HepG2 (cell line): Measurements from ENCODE around the gene ARHGEF40. TPM values are rescaled to one million over a fixed set of nuclear protein-coding genes. Genes with fewer than 3 reads are reported as not detected.
A peak's percentile ranks its signal among the peaks of the same experiment; 100 is the strongest.

Experiments
- MATR3 ChIP-seq: sonication (generic); formaldehyde crosslinking; IDR thresholded peaks from 2 replicates; pipeline ENCODE4 v1.4.0; 2020; ENCODE audit warnings: missing genetic modification reagents
- MED13 ChIP-seq: sonication (generic); formaldehyde crosslinking; IDR thresholded peaks from 2 replicates; pipeline ENCODE4 v1.5.0; 2020; ENCODE audit warnings: missing genetic modification reagents
- SMC3 ChIP-seq: IDR thresholded peaks from 2 replicates; pipeline ENCODE4 v1.6.1; 2011; ENCODE audit warnings: low read length, improper control_type of control experiment
- SOX5 ChIP-seq: IDR thresholded peaks from 2 replicates; pipeline ENCODE4 v1.6.1; 2016; ENCODE audit warnings: borderline replicate concordance
- STAT5B ChIP-seq: sonication (generic); formaldehyde crosslinking; IDR thresholded peaks from 2 replicates; pipeline ENCODE4 v1.4.0; 2020; ENCODE audit warnings: missing genetic modification reagents
- YEATS2 ChIP-seq: sonication (generic); formaldehyde crosslinking; IDR thresholded peaks from 2 replicates; pipeline ENCODE4 v1.4.0; 2020; ENCODE audit warnings: missing genetic modification reagents, borderline replicate concordance
- ZNF180 ChIP-seq: sonication (generic); formaldehyde crosslinking; IDR thresholded peaks from 2 replicates; pipeline ENCODE4 v1.4.0; 2020; ENCODE audit warnings: low read depth, missing genetic modification reagents, borderline replicate concordance
- ZNF724P ChIP-seq: sonication (generic); formaldehyde crosslinking; IDR thresholded peaks from 2 replicates; pipeline ENCODE4 v1.8.0; 2022; ENCODE audit warnings: missing genetic modification reagents, borderline replicate concordance
- ZNF788 ChIP-seq: sonication (generic); formaldehyde crosslinking; IDR thresholded peaks from 2 replicates; pipeline ENCODE4 v1.5.0; 2020; ENCODE audit warnings: mild to moderate bottlenecking, missing genetic modification reagents, borderline replicate concordance
- polyA plus RNA-seq, 8 experiments: library from polyadenylated mRNA; depleted of rRNA in 3 of 8; stranded (reverse) in 7 of 8; unstranded in 1 of 8; fragments of >200 nt; fragmentation: Illumina TruSeq in 4 of 8; extraction: Trizol in 4 of 8; gene quantifications; 2 replicates each; pipeline versions ENCODE4 v1.2.1 to v1.2.3, GENCODE V29; 2011 to 2016; ENCODE audit warnings: low read depth in 4 of 8, missing spikeins in 1 of 8, mixed read lengths in 1 of 8; ENCODE audit not compliant: insufficient read depth in 1 of 8
- total RNA-seq, 5 experiments: library from RNA; depleted of rRNA; stranded (reverse); fragments of >200 nt; fragmentation: Illumina TruSeq; extraction: Trizol; gene quantifications; 2 replicates each; pipeline ENCODE4 v1.2.3, GENCODE V29; 2016; ENCODE audit warnings: low read depth in 1 of 5
- TF ChIP-seq, protein P1 (sequence below): sonication (generic); formaldehyde crosslinking; IDR thresholded peaks from 2 replicates; pipeline ENCODE4 v1.4.0; 2020; ENCODE audit warnings: missing genetic modification reagents
- TF ChIP-seq, protein P2 (sequence below): sonication (generic); formaldehyde crosslinking; IDR thresholded peaks from 2 replicates; pipeline ENCODE4 v1.5.0; 2020; ENCODE audit warnings: mild to moderate bottlenecking, missing genetic modification reagents, moderate library complexity
- TF ChIP-seq, protein P3 (sequence below): sonication (generic); formaldehyde crosslinking; IDR thresholded peaks from 2 replicates; pipeline ENCODE4 v1.5.0; 2020; ENCODE audit warnings: mild to moderate bottlenecking, missing genetic modification reagents
- TF ChIP-seq, protein P4 (sequence below): sonication (generic); formaldehyde crosslinking; IDR thresholded peaks from 2 replicates; pipeline ENCODE4 v1.4.0; 2020; ENCODE audit warnings: missing genetic modification reagents, borderline replicate concordance

Gene ARHGEF40
- total and polyA plus RNA-seq, 2 of the 13 experiments (the other 11 are each of a cell fraction or from before 2014, with no cell fraction given), result 28.1 to 78.1 TPM

DNA sequence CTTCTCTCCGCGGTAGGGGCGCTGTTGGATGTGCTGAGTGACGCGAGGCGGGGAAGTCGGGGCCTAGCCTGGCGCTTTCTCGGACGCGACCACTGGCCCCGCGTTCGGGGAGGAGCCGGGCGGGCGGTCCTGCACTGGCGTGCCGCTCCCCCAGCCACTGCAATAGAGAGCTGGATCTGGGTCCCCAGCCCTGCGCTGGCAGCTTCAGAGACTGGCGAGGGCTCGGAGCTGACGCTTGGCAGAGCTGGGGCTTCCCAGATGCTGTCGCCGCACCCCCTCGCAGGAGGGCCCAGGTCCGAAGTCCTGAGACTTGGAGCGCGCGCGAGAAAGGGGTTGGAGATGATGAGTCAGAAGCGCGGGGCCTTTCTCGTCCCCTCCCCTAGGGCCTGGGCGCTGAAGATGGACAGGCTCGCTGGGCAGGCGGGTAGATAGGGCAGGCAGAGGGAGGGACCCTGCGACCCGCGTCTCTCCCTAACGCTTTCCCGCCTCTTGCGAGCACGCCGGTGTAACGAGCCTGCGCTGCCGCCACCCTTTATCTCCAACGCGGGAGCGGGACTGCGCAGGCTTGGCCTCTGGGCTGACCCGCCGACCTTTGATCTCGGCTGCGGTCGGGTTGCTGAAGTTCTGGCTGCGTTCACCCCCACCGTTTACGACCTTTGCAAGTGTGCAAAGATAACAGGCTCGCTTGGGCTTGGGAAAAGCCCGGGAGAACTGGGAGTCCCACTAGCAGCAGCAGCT lies 33.8 kb downstream of the ARHGEF40 start (continued):
- TF ChIP-seq, protein P1, sequence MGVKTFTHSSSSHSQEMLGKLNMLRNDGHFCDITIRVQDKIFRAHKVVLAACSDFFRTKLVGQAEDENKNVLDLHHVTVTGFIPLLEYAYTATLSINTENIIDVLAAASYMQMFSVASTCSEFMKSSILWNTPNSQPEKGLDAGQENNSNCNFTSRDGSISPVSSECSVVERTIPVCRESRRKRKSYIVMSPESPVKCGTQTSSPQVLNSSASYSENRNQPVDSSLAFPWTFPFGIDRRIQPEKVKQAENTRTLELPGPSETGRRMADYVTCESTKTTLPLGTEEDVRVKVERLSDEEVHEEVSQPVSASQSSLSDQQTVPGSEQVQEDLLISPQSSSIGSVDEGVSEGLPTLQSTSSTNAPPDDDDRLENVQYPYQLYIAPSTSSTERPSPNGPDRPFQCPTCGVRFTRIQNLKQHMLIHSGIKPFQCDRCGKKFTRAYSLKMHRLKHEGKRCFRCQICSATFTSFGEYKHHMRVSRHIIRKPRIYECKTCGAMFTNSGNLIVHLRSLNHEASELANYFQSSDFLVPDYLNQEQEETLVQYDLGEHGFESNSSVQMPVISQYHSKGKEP (CRISPR knock-in tag), result peak; percentile 67; the same call in 1 of the 2 replicates
- TF ChIP-seq SOX5 (CRISPR knock-in tag) (peak; percentile 41; the same call in 1 of the 2 replicates), SMC3 (no peak), MED13 (peak; percentile 92), YEATS2 (peak; percentile 97), ZNF724P (CRISPR knock-in tag) (peak; percentile 99), MATR3 (no peak), ZNF788 (peak; percentile 98), STAT5B (CRISPR knock-in tag) (peak; percentile 31; the same call in 1 of the 2 replicates), ZNF180 (CRISPR knock-in tag) (no peak; the same call in 1 of the 2 replicates)
- TF ChIP-seq, protein P2, sequence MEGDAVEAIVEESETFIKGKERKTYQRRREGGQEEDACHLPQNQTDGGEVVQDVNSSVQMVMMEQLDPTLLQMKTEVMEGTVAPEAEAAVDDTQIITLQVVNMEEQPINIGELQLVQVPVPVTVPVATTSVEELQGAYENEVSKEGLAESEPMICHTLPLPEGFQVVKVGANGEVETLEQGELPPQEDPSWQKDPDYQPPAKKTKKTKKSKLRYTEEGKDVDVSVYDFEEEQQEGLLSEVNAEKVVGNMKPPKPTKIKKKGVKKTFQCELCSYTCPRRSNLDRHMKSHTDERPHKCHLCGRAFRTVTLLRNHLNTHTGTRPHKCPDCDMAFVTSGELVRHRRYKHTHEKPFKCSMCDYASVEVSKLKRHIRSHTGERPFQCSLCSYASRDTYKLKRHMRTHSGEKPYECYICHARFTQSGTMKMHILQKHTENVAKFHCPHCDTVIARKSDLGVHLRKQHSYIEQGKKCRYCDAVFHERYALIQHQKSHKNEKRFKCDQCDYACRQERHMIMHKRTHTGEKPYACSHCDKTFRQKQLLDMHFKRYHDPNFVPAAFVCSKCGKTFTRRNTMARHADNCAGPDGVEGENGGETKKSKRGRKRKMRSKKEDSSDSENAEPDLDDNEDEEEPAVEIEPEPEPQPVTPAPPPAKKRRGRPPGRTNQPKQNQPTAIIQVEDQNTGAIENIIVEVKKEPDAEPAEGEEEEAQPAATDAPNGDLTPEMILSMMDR, result peak; percentile 95
- TF ChIP-seq, protein P3, sequence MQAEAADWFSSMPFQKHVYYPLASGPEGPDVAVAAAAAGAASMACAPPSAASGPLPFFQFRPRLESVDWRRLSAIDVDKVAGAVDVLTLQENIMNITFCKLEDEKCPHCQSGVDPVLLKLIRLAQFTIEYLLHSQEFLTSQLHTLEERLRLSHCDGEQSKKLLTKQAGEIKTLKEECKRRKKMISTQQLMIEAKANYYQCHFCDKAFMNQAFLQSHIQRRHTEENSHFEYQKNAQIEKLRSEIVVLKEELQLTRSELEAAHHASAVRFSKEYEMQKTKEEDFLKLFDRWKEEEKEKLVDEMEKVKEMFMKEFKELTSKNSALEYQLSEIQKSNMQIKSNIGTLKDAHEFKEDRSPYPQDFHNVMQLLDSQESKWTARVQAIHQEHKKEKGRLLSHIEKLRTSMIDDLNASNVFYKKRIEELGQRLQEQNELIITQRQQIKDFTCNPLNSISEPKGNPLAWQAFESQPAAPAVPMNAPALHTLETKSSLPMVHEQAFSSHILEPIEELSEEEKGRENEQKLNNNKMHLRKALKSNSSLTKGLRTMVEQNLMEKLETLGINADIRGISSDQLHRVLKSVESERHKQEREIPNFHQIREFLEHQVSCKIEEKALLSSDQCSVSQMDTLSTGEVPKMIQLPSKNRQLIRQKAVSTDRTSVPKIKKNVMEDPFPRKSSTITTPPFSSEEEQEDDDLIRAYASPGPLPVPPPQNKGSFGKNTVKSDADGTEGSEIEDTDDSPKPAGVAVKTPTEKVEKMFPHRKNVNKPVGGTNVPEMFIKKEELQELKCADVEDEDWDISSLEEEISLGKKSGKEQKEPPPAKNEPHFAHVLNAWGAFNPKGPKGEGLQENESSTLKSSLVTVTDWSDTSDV (CRISPR knock-in tag), result peak; percentile 79
- TF ChIP-seq, protein P4, sequence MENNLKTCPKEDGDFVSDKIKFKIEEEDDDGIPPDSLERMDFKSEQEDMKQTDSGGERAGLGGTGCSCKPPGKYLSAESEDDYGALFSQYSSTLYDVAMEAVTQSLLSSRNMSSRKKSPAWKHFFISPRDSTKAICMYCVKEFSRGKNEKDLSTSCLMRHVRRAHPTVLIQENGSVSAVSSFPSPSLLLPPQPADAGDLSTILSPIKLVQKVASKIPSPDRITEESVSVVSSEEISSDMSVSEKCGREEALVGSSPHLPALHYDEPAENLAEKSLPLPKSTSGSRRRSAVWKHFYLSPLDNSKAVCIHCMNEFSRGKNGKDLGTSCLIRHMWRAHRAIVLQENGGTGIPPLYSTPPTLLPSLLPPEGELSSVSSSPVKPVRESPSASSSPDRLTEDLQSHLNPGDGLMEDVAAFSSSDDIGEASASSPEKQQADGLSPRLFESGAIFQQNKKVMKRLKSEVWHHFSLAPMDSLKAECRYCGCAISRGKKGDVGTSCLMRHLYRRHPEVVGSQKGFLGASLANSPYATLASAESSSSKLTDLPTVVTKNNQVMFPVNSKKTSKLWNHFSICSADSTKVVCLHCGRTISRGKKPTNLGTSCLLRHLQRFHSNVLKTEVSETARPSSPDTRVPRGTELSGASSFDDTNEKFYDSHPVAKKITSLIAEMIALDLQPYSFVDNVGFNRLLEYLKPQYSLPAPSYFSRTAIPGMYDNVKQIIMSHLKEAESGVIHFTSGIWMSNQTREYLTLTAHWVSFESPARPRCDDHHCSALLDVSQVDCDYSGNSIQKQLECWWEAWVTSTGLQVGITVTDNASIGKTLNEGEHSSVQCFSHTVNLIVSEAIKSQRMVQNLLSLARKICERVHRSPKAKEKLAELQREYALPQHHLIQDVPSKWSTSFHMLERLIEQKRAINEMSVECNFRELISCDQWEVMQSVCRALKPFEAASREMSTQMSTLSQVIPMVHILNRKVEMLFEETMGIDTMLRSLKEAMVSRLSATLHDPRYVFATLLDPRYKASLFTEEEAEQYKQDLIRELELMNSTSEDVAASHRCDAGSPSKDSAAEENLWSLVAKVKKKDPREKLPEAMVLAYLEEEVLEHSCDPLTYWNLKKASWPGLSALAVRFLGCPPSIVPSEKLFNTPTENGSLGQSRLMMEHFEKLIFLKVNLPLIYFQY (CRISPR knock-in tag), result peak; percentile 97
